H9 (cell line): ENCODE results near the gene RBM48. TPM values are rescaled to one million over a fixed set of nuclear protein-coding genes. Genes with fewer than 3 reads are reported as not detected.
"Not testable (repeated sequence)": the region's sequence is repeated elsewhere in the genome, so short reads cannot be mapped to it uniquely, and the experiment has no call there.

Experiments used
- DNase-seq: peaks from one replicate; pipeline ENCODE4 v3.0.0-alpha.2; 2017
- H2AFZ ChIP-seq: one replicate; pipeline ENCODE4 v1.6.1; 2013; ENCODE audit warnings: mild to moderate bottlenecking, low read length, control low read depth, moderate library complexity
- H2AK5ac ChIP-seq: 2 replicates; pipeline ENCODE4 v1.6.1; 2013; ENCODE audit warnings: low read length, control low read depth, mixed read lengths; ENCODE audit not compliant: insufficient read length
- H2BK120ac ChIP-seq: one replicate; pipeline ENCODE4 v1.6.1; 2013; ENCODE audit warnings: low read depth, mild to moderate bottlenecking, low read length, control low read depth, inconsistent platforms; ENCODE audit not compliant: poor library complexity, severe bottlenecking
- H2BK12ac ChIP-seq: 2 replicates; pipeline ENCODE4 v1.6.1; 2013; ENCODE audit warnings: low read length, control low read depth, mixed read lengths, low read depth; ENCODE audit not compliant: insufficient read length
- H2BK15ac ChIP-seq: 2 replicates; pipeline ENCODE4 v1.6.1; 2013; ENCODE audit warnings: low read depth, low read length, control low read depth
- H2BK20ac ChIP-seq: one replicate; pipeline ENCODE4 v1.6.1; 2013; ENCODE audit warnings: low read depth, mild to moderate bottlenecking, low read length, control low read depth, inconsistent platforms; ENCODE audit not compliant: poor library complexity, severe bottlenecking
- H2BK5ac ChIP-seq: 2 replicates; pipeline ENCODE4 v1.6.1; 2013; ENCODE audit warnings: low read length, control low read depth, mixed read lengths; ENCODE audit not compliant: insufficient read length
- H3K14ac ChIP-seq: 2 replicates; pipeline ENCODE4 v1.6.1; 2013; ENCODE audit warnings: low read length, control low read depth; ENCODE audit not compliant: insufficient read depth
- H3K18ac ChIP-seq: 2 replicates; pipeline ENCODE4 v1.6.1; 2013; ENCODE audit warnings: low read depth, mild to moderate bottlenecking, mixed read lengths, low read length, control low read depth; ENCODE audit not compliant: insufficient read length
- H3K23ac ChIP-seq: 2 replicates; pipeline ENCODE4 v1.6.1; 2013; ENCODE audit warnings: low read length, control low read depth, mixed read lengths, low read depth; ENCODE audit not compliant: insufficient read length
- H3K23me2 ChIP-seq: 2 replicates; pipeline ENCODE4 v1.6.1; 2013; ENCODE audit warnings: low read depth, mild to moderate bottlenecking, mixed read lengths, low read length, control low read depth; ENCODE audit not compliant: insufficient read length, poor library complexity, severe bottlenecking
- H3K27ac ChIP-seq: 2 replicates; pipeline ENCODE4 v1.5.1; 2013; ENCODE audit warnings: low read length, control low read depth, mixed read lengths, low read depth; ENCODE audit not compliant: insufficient read length
- H3K27me3 ChIP-seq: 2 replicates; pipeline ENCODE4 v1.6.1; 2013; ENCODE audit warnings: low read length, control low read depth, inconsistent platforms; ENCODE audit not compliant: insufficient read depth
- H3K4ac ChIP-seq: 2 replicates; pipeline ENCODE4 v1.6.1; 2013; ENCODE audit warnings: low read depth, mild to moderate bottlenecking, control low read depth, inconsistent platforms, low read length, moderate library complexity
- H3K4me1 ChIP-seq: 2 replicates; pipeline ENCODE4 v1.6.1; 2013; ENCODE audit warnings: low read length, control low read depth, inconsistent platforms; ENCODE audit not compliant: insufficient read depth
- H3K4me2 ChIP-seq: 2 replicates; pipeline ENCODE4 v1.6.1; 2013; ENCODE audit warnings: low read length, control low read depth, mixed read lengths; ENCODE audit not compliant: insufficient read length, insufficient read depth
- H3K56ac ChIP-seq: 2 replicates; pipeline ENCODE4 v1.6.1; 2013; ENCODE audit warnings: low read depth, mild to moderate bottlenecking, mixed read lengths, low read length, control low read depth; ENCODE audit not compliant: insufficient read length
- H3K79me1 ChIP-seq: 2 replicates; pipeline ENCODE4 v1.6.1; 2013; ENCODE audit warnings: low read depth, mild to moderate bottlenecking, moderate library complexity, low read length, control low read depth, inconsistent platforms; ENCODE audit not compliant: insufficient read depth, poor library complexity, severe bottlenecking
- H3K79me2 ChIP-seq: 2 replicates; pipeline ENCODE4 v1.6.1; 2013; ENCODE audit warnings: low read length, control low read depth, inconsistent platforms; ENCODE audit not compliant: insufficient read depth
- H3K9ac ChIP-seq: 2 replicates; pipeline ENCODE4 v1.6.1; 2013; ENCODE audit warnings: low read length, control low read depth, mixed read lengths; ENCODE audit not compliant: insufficient read length; ENCODE audit errors: extremely low read depth
- H3K9me3 ChIP-seq: one replicate; pipeline ENCODE4 v1.6.1; 2013; ENCODE audit warnings: low read depth, low read length, inconsistent platforms; ENCODE audit not compliant: control insufficient read depth
- H3T11ph ChIP-seq: one replicate; pipeline ENCODE4 v1.6.1; 2013; ENCODE audit warnings: mild to moderate bottlenecking, low read length, control low read depth, inconsistent platforms
- H4K20me1 ChIP-seq: one replicate; pipeline ENCODE4 v1.6.1; 2013; ENCODE audit not compliant: control insufficient read depth, insufficient read length, insufficient read depth
- H4K5ac ChIP-seq: 2 replicates; pipeline ENCODE4 v1.6.1; 2013; ENCODE audit warnings: low read depth, mild to moderate bottlenecking, mixed read lengths, low read length, control low read depth; ENCODE audit not compliant: insufficient read length
- H4K8ac ChIP-seq: replicated peaks from 2 replicates; pipeline ENCODE4 v1.6.1; 2013; ENCODE audit warnings: low read length, control low read depth, mixed read lengths, low read depth; ENCODE audit not compliant: insufficient read length
- H4K91ac ChIP-seq: 2 replicates; pipeline ENCODE4 v1.6.1; 2013; ENCODE audit warnings: low read depth, mild to moderate bottlenecking, moderate library complexity, mixed read lengths, low read length, control low read depth; ENCODE audit not compliant: insufficient read length
- H3K27ac Mint-ChIP-seq, 3 experiments: 2 replicates in 2 of 3; 3 replicates in 1 of 3; pipeline ENCODE4 v1.8.0; 2020 to 2021; ENCODE audit warnings: mixed read lengths in 3 of 3, mild to moderate bottlenecking in 1 of 3, moderate library complexity in 1 of 3
- H3K27me3 Mint-ChIP-seq: 2 replicates; pipeline ENCODE4 v1.8.0; 2021; ENCODE audit warnings: low read depth, mild to moderate bottlenecking, moderate library complexity, mixed read lengths
- H3K36me3 Mint-ChIP-seq, 3 experiments: 2 replicates in 2 of 3; 3 replicates in 1 of 3; pipeline ENCODE4 v1.8.0; 2020 to 2021; ENCODE audit warnings: low read depth in 3 of 3, mixed read lengths in 3 of 3; ENCODE audit not compliant: insufficient read depth in 1 of 3
- H3K4me1 Mint-ChIP-seq, 2 experiments: 2 replicates each; pipeline ENCODE4 v1.8.0; 2020; ENCODE audit warnings: mixed read lengths in 2 of 2
- H3K4me3 Mint-ChIP-seq, 2 experiments: 2 replicates in 1 of 2; 3 replicates in 1 of 2; pipeline ENCODE4 v1.8.0; 2020 to 2021; ENCODE audit warnings: mild to moderate bottlenecking in 2 of 2, mixed read lengths in 2 of 2, moderate library complexity in 1 of 2
- H3K9me3 Mint-ChIP-seq, 2 experiments: 2 replicates in 1 of 2; 3 replicates in 1 of 2; pipeline ENCODE4 v1.8.0; 2020; ENCODE audit warnings: mild to moderate bottlenecking in 2 of 2, mixed read lengths in 2 of 2, moderate library complexity in 1 of 2
- WGBS: extraction: QIAGEN DNeasy Blood & Tissue Kit; methylation state at CpG from one replicate; pipeline ENCODE4 v1.1.7; 2013; ENCODE audit warnings: missing lambda C conversion rate, low lambda C conversion rate, mixed read lengths; ENCODE audit not compliant: insufficient read length; ENCODE audit errors: extremely low coverage; 5-methylcytosine and 5-hydroxymethylcytosine counted together
- total RNA-seq: library from RNA; stranded (reverse); gene quantifications from 2 replicates; pipeline ENCODE4 v1.2.1, GENCODE V29; 2021
- TF ChIP-seq, protein P1 (sequence below): fragments of 200-600 bp; sonication (generic); conservative IDR thresholded peaks from 3 replicates; pipeline ENCODE4 v1.8.0; 2021; ENCODE audit warnings: antibody characterized with exemption, mild to moderate bottlenecking

The RBM48 gene
- total RNA-seq, 1 experiment from 2014 or later = 12.5 TPM

DNA sequence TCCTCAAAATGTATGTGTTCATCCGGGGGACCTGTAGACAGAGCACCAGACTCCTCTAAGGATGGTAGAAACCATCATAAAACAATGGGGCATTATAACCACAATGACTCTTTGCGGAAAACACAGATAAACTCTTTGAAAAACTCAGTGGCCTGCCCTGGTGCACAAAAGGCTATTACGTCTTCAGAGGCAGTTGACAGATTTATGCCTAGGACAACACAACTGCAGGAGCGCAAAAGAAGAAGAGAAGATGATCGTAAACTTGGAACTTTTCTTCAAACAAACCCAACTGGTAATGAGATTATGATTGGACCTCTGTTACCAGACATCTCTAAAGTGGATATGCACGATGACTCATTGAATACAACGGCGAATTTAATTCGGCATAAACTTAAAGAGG, 6.0 kb downstream of the RBM48 start:
- H2BK120ac ChIP-seq = no peak overlapping the region

DNA sequence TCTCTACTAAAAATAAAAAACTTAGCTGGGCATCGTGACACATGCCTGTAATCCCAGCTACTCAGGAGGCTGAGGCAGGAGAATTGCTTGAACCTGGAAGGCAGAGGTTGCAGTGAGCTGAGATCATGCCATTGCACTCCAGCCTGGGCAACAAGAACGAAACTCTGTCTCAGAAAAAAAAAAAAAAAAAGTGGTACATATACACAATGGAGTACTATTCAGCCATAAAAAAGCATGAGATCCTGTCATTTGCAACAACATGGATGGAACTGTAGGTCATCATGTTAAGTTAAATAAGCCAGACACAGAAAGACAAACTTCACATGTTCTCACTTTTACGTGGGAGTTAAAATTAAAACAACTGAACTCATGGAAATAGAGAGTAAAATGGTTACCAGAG, 14.9 kb downstream of the RBM48 start:
- H2BK15ac ChIP-seq, H4K5ac ChIP-seq, H2BK12ac ChIP-seq, H2AFZ ChIP-seq, H3K36me3 Mint-ChIP-seq, H3K27me3 Mint-ChIP-seq, H3K27ac Mint-ChIP-seq, H3K56ac ChIP-seq, H3K4me3 Mint-ChIP-seq, H3K4me2 ChIP-seq, H3K14ac ChIP-seq, H3K9me3 ChIP-seq, H3K18ac ChIP-seq, H3K4me1 Mint-ChIP-seq, DNase-seq, H3K27me3 ChIP-seq, H3K27ac ChIP-seq, H3K23ac ChIP-seq, H4K8ac ChIP-seq, H4K20me1 ChIP-seq, H2BK120ac ChIP-seq, H3K79me2 ChIP-seq, H3K23me2 ChIP-seq, H2BK20ac ChIP-seq, H2BK5ac ChIP-seq, H3K79me1 ChIP-seq, H2AK5ac ChIP-seq, H3K4me1 ChIP-seq, H3K4ac ChIP-seq, H4K91ac ChIP-seq, H3K9ac ChIP-seq, H3T11ph ChIP-seq: not testable (repeated sequence)
- H3K9me3 Mint-ChIP-seq = peaks cover 18 to 19% of the 10 kb centered on the region in 2 experiments; a peak in 4 of 5 replicates
- WGBS = no CpG with 5 or more reads among the region's 3 CpGs

More for the DNA sequence above, 6.0 kb downstream of the RBM48 start:
- WGBS = 100% methylated on average over 1 of the region's 9 CpGs
- Histone ChIP-seq H3T11ph (no peak overlapping the region), H3K27me3 (no peaks in the 10 kb centered on the region), H3K56ac (no peak overlapping the region), H2BK12ac (no peak overlapping the region), H3K23me2 (no peaks in the 10 kb centered on the region), H4K20me1 (no peaks in the 10 kb centered on the region), H2AFZ (no peak overlapping the region), H3K79me1 (no peaks in the 10 kb centered on the region), H3K27ac (no peak overlapping the region), H2BK5ac (no peak overlapping the region), H3K23ac (no peak overlapping the region), H3K79me2 (no peaks in the 10 kb centered on the region), H3K4ac (no peak overlapping the region), H2BK20ac (no peak overlapping the region), H2BK15ac (no peak overlapping the region), H3K9ac (no peak overlapping the region), H3K18ac (no peak overlapping the region), H3K4me2 (no peak overlapping the region), H3K14ac (no peak overlapping the region), H2AK5ac (no peak overlapping the region), H4K91ac (no peak overlapping the region), H3K4me1 (no peaks in the 10 kb centered on the region), H4K8ac (no peak overlapping the region), H3K9me3 (no peaks in the 10 kb centered on the region), H4K5ac (no peak overlapping the region)
- Mint-ChIP-seq H3K4me3 (no peak overlapping the region), H3K27ac (no peak overlapping the region), H3K27me3 (no peaks in the 10 kb centered on the region), H3K9me3 (no peaks in the 10 kb centered on the region), H3K36me3 (peaks cover 9 to 71% (median 47%) of the 10 kb centered on the region in 3 experiments), H3K4me1 (peaks cover 1 to 2% of the 10 kb centered on the region in 2 experiments)
- DNase-seq = no peak
- TF ChIP-seq, protein P1, sequence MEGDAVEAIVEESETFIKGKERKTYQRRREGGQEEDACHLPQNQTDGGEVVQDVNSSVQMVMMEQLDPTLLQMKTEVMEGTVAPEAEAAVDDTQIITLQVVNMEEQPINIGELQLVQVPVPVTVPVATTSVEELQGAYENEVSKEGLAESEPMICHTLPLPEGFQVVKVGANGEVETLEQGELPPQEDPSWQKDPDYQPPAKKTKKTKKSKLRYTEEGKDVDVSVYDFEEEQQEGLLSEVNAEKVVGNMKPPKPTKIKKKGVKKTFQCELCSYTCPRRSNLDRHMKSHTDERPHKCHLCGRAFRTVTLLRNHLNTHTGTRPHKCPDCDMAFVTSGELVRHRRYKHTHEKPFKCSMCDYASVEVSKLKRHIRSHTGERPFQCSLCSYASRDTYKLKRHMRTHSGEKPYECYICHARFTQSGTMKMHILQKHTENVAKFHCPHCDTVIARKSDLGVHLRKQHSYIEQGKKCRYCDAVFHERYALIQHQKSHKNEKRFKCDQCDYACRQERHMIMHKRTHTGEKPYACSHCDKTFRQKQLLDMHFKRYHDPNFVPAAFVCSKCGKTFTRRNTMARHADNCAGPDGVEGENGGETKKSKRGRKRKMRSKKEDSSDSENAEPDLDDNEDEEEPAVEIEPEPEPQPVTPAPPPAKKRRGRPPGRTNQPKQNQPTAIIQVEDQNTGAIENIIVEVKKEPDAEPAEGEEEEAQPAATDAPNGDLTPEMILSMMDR = no peak
